Heart left ventricle (tissue), 16 donors: Measurements from ENCODE around the gene PAPOLA. TPM values are rescaled to one million over a fixed set of nuclear protein-coding genes. Genes with fewer than 3 reads are reported as not detected.

Source experiments
- ATAC-seq, 4 donors: fragments of 200-7000 bp; cut with Tn5 transposase; one replicate each; pipeline ENCODE4 v1.9.1; 2020 to 2022; ENCODE audit warnings: moderate library complexity in 4 of 4, mild to moderate bottlenecking in 3 of 4, moderate number of reproducible peaks in 1 of 4
- DNase-seq, 5 donors: peaks; one replicate each; pipeline ENCODE4 v3.0.0-alpha.2; 2020
- H3K27ac ChIP-seq, 12 donors: fragments of 200-600 bp; sonication (generic) in 4 of 12; one replicate each; pipeline versions ENCODE4 v1.5.0 to v1.8.0; 2016 to 2022; ENCODE audit warnings: mild to moderate bottlenecking in 2 of 12
- H3K27me3 ChIP-seq, 9 donors: fragments of 200-600 bp; sonication (generic) in 2 of 9; one replicate each; pipeline versions ENCODE4 v1.5.1 to v1.8.0; 2016 to 2022; ENCODE audit warnings: mild to moderate bottlenecking in 3 of 9
- H3K36me3 ChIP-seq, 9 donors: fragments of 200-600 bp; sonication (generic) in 2 of 9; one replicate each; pipeline versions ENCODE4 v1.5.0 to v1.8.0; 2018 to 2022; ENCODE audit warnings: mild to moderate bottlenecking in 2 of 9
- H3K4me1 ChIP-seq, 12 donors: fragments of 200-600 bp; sonication (generic) in 4 of 12; one replicate each; pipeline versions ENCODE4 v1.5.0 to v1.8.0; 2016 to 2022; ENCODE audit warnings: mild to moderate bottlenecking in 3 of 12
- H3K4me3 ChIP-seq, 12 donors: fragments of 200-600 bp; sonication (generic) in 4 of 12; one replicate each; pipeline versions ENCODE4 v1.5.0 to v1.8.0; 2017 to 2022; ENCODE audit warnings: mild to moderate bottlenecking in 9 of 12, moderate library complexity in 4 of 12
- H3K9me3 ChIP-seq, 12 donors: fragments of 200-600 bp; sonication (generic) in 4 of 12; one replicate each; pipeline versions ENCODE4 v1.5.0 to v1.8.0; 2016 to 2022; ENCODE audit warnings: mild to moderate bottlenecking in 1 of 12
- CTCF ChIP-seq, 12 donors: fragments of 200-600 bp; sonication (generic) in 4 of 12; IDR thresholded peaks; one replicate each; pipeline versions ENCODE4 v1.5.0 to v1.8.0; 2018 to 2022; ENCODE audit warnings: antibody characterized with exemption in 12 of 12, mild to moderate bottlenecking in 5 of 12
- POLR2A ChIP-seq, 2 donors: fragments of 450-650 bp; IDR thresholded peaks; one replicate each; pipeline ENCODE4 v1.6.1; 2017; ENCODE audit warnings: antibody characterized with exemption in 2 of 2, mild to moderate bottlenecking in 2 of 2, moderate library complexity in 2 of 2
- WGBS, 4 donors: extraction: QIAGEN DNeasy Blood & Tissue Kit in 2 of 4; methylation state at CpG; one replicate each; pipeline versions ENCODE4 v1.1.5 to v1.1.7; 2013 to 2018; 5-methylcytosine and 5-hydroxymethylcytosine counted together
- intact Hi-C, 10 donors: fragments of 100-400 bp; cut with DNase I; formaldehyde crosslinking; loops; one replicate each; pipeline versions ENCODE4 v1.11.1 to v1.14.2; 2022
- polyA plus RNA-seq, 2 donors: library from polyadenylated mRNA; stranded (reverse); fragments of 200-250 nt; gene quantifications; one replicate each; pipeline ENCODE4 v1.2.3, GENCODE V29; 2013
- total RNA-seq, 9 donors: library from RNA; depleted of rRNA in 2 of 9; stranded (reverse); fragments of >200 nt in 2 of 9; fragmentation: NEBNext Ultra II Directional in 3 of 9; extraction: Animal tissue kit (Norgen Biotek cat#: 25700) in 3 of 9; gene quantifications; one replicate each; pipeline versions ENCODE4 v1.1.0 to v1.2.4, GENCODE V29; 2016 to 2023
- donor health status: ischemic (EF 13 %, LVEDD 7.1; RV severe dilation, severe dysfunction).
- donor health status: healthy with polysubstance abuse.
- donor health status: DM: no; HTN: yes; CAD: no.
- donor health status: DM: no; HTN: no; CAD: no.
- donor health status: ischemic (EF 25% LVEDD 6.9; RV normal size, moderate dysfunction).
- donor health status: ischemic (EF 25% LVEDD 5.7; RV mildly dilated, moderate dysfunction).
- donor health status: healthy.
- donor health status: DM: yes; HTN: yes; CAD: no.
- donor health status: ischemic (EF 35%, LVEDD 5.7; RV mildly dilated, moderate dysfunction).
- donor health status: nonischemic (EF 11% LVEDD 7.7; RV severe dilation, severe dysfunction).
- donor health status: DM: yes; HTN: yes; CAD: no.
- donor health status: PGD.
- donor health status: ischemic (EF 29% LVEDD 5.4; RV normal size, mild dysfunction).
- donor health status: nonischemic (EF 23%, LVEDD 6.1; RV moderate dilation, normal function).

The PAPOLA gene
- total and polyA plus RNA-seq, 11 donors, result 72.0 to 147 (median 115) TPM

GRCh38 chr14:96536807-96537206, 34.6 kb downstream of the PAPOLA start:
- H3K4me3 ChIP-seq, result no peak overlapping the region
- H3K9me3 ChIP-seq, result no peaks in the 10 kb centered on the region
- ATAC-seq (no peak), DNase-seq (no peak)
- TF ChIP-seq POLR2A (IDR thresholded peaks at IDR 0.05) (no peak), CTCF (IDR thresholded peaks at IDR 0.05) (no peak)
- peaks cover 0 to 83% (median 62%) of the 10 kb centered on the region in 9 donors for H3K36me3 ChIP-seq
- no peaks in the 10 kb centered on the region for H3K27me3 ChIP-seq
- no peak overlapping the region for H3K27ac ChIP-seq
- H3K4me1 ChIP-seq, result no peaks in the 10 kb centered on the region
- intact Hi-C loops, result no loop called here
- WGBS, 4 donors, result 96 to 100% (median 99%) methylated on average over 1 of the region's 1 CpG

DNA sequence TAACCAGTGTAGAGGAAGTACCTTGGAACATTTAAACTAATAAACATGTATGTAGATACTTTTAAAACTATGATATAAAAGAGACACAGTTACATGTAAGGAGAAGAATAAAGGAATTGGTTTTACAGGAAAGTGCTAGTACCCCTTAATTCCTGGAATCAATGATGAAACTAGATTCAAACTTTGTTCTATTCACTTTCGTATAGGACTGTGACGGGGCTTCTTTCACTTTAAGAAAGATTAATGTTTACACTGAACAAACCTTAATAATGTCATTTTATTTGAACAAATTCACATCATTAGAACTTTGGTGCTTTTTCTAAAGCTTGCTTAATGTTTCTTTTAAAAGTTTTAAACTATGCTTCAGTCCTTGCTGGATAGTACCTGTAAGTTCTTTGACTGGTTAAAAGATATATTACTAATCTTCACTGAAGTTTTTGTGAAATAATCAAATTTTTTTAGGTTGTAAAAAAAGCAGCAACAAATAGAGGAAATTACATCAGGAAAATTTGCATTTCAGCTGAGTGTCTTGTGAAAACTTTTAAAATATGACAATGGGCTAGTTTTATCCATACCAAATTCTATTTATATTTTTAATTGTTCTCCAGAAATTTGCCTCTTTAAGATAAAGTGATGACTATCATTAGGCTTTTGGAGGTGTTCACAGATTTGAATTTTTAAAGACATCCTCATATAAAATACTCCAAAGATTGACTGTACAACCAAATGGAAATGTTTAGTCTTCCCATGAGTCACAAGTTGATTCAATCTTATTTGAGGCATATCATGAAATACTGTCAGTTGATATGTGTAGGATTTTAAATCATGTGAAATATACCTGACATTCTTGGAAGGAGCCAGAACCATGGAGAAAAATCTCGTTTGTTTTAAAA, 36.2 kb downstream of the PAPOLA start:
- ATAC-seq (no peak), DNase-seq (no peak)
- H3K4me1 ChIP-seq, result no peaks in the 10 kb centered on the region
- H3K9me3 ChIP-seq, result no peaks in the 10 kb centered on the region
- no peak overlapping the region for H3K27ac ChIP-seq
- H3K27me3 ChIP-seq, result no peaks in the 10 kb centered on the region
- H3K4me3 ChIP-seq, result no peak overlapping the region
- peaks cover 0 to 82% (median 63%) of the 10 kb centered on the region in 9 donors for H3K36me3 ChIP-seq
- intact Hi-C loops, result no loop called here
- TF ChIP-seq POLR2A (IDR thresholded peaks at IDR 0.05) (no peak), CTCF (IDR thresholded peaks at IDR 0.05) (no peak)
- 80 to 93% (median 92%) methylated on average over 3 of the region's 3 CpGs for WGBS, 4 donors

DNA sequence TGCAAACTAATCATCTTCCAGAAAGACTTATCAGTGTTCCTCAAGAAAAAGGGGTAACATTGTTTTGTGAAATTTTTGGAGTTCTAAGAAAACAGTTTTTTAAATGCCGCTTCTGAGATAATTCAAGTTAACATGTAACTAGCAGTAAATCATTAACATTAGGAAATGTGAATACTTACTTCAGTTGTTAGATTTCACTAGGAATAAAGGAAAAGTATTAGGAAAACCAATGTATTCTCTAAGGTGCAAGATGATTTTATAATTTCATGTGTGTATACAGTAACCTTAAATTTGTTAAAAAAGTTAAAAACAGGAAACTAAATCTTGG, 36.8 kb downstream of the PAPOLA start:
- intact Hi-C loops, result no loop called here
- ATAC-seq (no peak), DNase-seq (no peak)
- 94 to 98% (median 98%) methylated on average over 1 of the region's 1 CpG for WGBS, 4 donors
- no peak overlapping the region for H3K4me3 ChIP-seq
- H3K27ac ChIP-seq, result no peak overlapping the region
- H3K27me3 ChIP-seq, result no peaks in the 10 kb centered on the region
- TF ChIP-seq POLR2A (IDR thresholded peaks at IDR 0.05) (no peak), CTCF (IDR thresholded peaks at IDR 0.05) (no peak)
- peaks cover 0 to 82% (median 65%) of the 10 kb centered on the region in 9 donors for H3K36me3 ChIP-seq
- no peaks in the 10 kb centered on the region for H3K9me3 ChIP-seq
- no peaks in the 10 kb centered on the region for H3K4me1 ChIP-seq

- no peak overlapping the region for H3K27ac ChIP-seq
- H3K36me3 ChIP-seq, result peaks cover 0 to 100% (median 95%) of the 10 kb centered on the region in 9 donors
- no peak overlapping the region for H3K4me3 ChIP-seq
- no peaks in the 10 kb centered on the region for H3K9me3 ChIP-seq
- H3K4me1 ChIP-seq, result no peaks in the 10 kb centered on the region
- WGBS, 4 donors, result 62 to 66% (median 64%) methylated on average over 3 of the region's 3 CpGs
- no peaks in the 10 kb centered on the region for H3K27me3 ChIP-seq
- no peak for DNase-seq
- TF ChIP-seq POLR2A (IDR thresholded peaks at IDR 0.05) (no peak), CTCF (IDR thresholded peaks at IDR 0.05) (no peak)
- ATAC-seq, result peak in 1 of 4 donors; percentile 39
- intact Hi-C loops, result no loop called here
Observed at GRCh38 chr14:96554315-96554910, 52.2 kb downstream of the PAPOLA start.
